Astrocyte of the spinal cord (primary cell): Measurements from ENCODE around the gene SLC6A1.

Experiments
- DNase-seq: peaks from one replicate; pipeline ENCODE4 v3.0.0; 2011; ENCODE audit warnings: low read depth, low spot score
- H3K4me3 ChIP-seq: 2 replicates; pipeline ENCODE4 v1.5.1; 2011; ENCODE audit warnings: low read depth, mild to moderate bottlenecking, low read length, moderate library complexity
- CTCF ChIP-seq: IDR thresholded peaks from 2 replicates; pipeline ENCODE4 v1.5.1; 2012; ENCODE audit warnings: low read depth, mild to moderate bottlenecking, low read length, inconsistent platforms
- in situ Hi-C: cut with HindIII; loops from 2 replicates; pipeline ENCODE4 v1.10.0; 2017; ENCODE audit warnings: low sequenced_read_pairs

SLC6A1 gene

GRCh38 chr3:11020764-11021163 is 28.2 kb downstream of the SLC6A1 start:
- TF ChIP-seq CTCF = no peak
- DNase-seq = no peak
- H3K4me3 ChIP-seq = no peak overlapping the region
- in situ Hi-C loops = no loop called here

GRCh38 chr3:11021611-11022011 is 29.1 kb downstream of the SLC6A1 start:
- no peak for DNase-seq
- in situ Hi-C loops = no loop called here
- TF ChIP-seq CTCF = no peak
- no peak overlapping the region for H3K4me3 ChIP-seq

GRCh38 chr3:11022115-11022514 is 29.6 kb downstream of the SLC6A1 start:
- in situ Hi-C loops = no loop called here
- TF ChIP-seq CTCF = no peak
- H3K4me3 ChIP-seq = no peak overlapping the region
- DNase-seq = no peak

- in situ Hi-C loops = no loop called here
- no peak for TF ChIP-seq CTCF
- DNase-seq = no peak
- H3K4me3 ChIP-seq = no peak overlapping the region
These were observed 31.6 kb downstream of the SLC6A1 start for GRCh38 chr3:11024181-11024580.

- H3K4me3 ChIP-seq = no peak overlapping the region
- no peak for DNase-seq
- in situ Hi-C loops = no loop called here
These were observed 37.4 kb downstream of the SLC6A1 start for GRCh38 chr3:11029948-11030347.

GRCh38 chr3:11033871-11034270 is 41.3 kb downstream of the SLC6A1 start:
- DNase-seq = no peak
- TF ChIP-seq CTCF = no peak
- in situ Hi-C loops = no loop called here

More at GRCh38 chr3:11029948-11030347, 37.4 kb downstream of the SLC6A1 start:
- no peak for TF ChIP-seq CTCF

More at GRCh38 chr3:11033871-11034270, 41.3 kb downstream of the SLC6A1 start:
- no peak overlapping the region for H3K4me3 ChIP-seq
